ENCODE measurements around the gene GALNT17. TPM values are rescaled to one million over a fixed set of nuclear protein-coding genes. Genes with fewer than 3 reads are reported as not detected.

The GALNT17 gene
- total RNA-seq, 5 donors from 2014 or later (not counting 1 experiment from before 2014, with no cell fraction given) = 0.09 to 0.20 TPM; not detected in 3

DNA sequence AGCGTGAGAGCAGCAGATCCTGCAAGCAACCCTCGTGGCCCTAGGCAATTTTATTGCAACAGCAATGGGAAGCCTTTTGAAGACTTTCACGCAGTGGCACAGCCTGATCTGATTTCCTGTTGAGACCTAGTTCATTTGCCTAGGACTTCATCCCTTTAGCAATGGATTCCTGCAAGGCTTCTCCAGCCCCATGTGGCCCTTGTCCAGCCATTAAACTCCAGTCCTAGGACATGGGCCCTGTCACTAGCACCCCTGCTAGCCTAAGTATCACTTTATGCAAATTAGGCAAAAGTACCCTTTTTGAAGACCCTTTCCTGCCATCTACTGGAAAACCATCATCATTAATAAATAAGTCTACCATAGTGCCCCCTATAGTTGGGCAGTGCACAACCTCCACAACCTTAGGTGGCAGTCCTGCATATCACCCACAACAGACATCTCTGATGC, 379.4 kb downstream of the GALNT17 start:
- H3K27me3 Mint-ChIP-seq = no peaks in the 10 kb centered on the region
- H3K36me3 Mint-ChIP-seq = no peaks in the 10 kb centered on the region
- ChIA-PET POLR2A (no interaction called here), CTCF (no interaction called here)
- H3K27me3 ChIP-seq (replicated peaks in 1 of 2; ENCODE audit: control insufficient read depth in 2 of 2, extremely low read depth in 1 of 2, insufficient read depth in 2 of 2, low read length in 1 of 2) = no peaks in the 10 kb centered on the region
- ATAC-seq (replicated peaks in 1 of 4) (no peak), DNase-seq (no peak)
- no peak overlapping the region for H3K4me3 Mint-ChIP-seq
- peaks cover 8 to 21% (median 10%) of the 10 kb centered on the region in 3 donors for H3K9me3 Mint-ChIP-seq
- no peak overlapping the region for H3K27ac ChIP-seq (ENCODE audit: low read length)
- 63% methylated on average over 3 of the region's 3 CpGs for WGBS (ENCODE audit: insufficient coverage)
- no peaks in the 10 kb centered on the region for H3K4me1 ChIP-seq (ENCODE audit: control insufficient read depth in 1 of 2, extremely low read depth in 1 of 2, insufficient read depth in 2 of 2, low read length in 2 of 2)
- no peak overlapping the region for H3K27ac Mint-ChIP-seq
- H3K9me3 ChIP-seq = no peaks in the 10 kb centered on the region
- no peak overlapping the region for H3K4me3 ChIP-seq (ENCODE audit: control insufficient read depth in 1 of 2, extremely low read depth in 1 of 2, low read length in 1 of 2)
- no peaks in the 10 kb centered on the region for H3K36me3 ChIP-seq (ENCODE audit: control insufficient read depth in 2 of 2, extremely low read depth in 1 of 2, insufficient read depth in 1 of 2, low read length in 1 of 2)
- no peaks in the 10 kb centered on the region for H3K4me1 Mint-ChIP-seq

DNA sequence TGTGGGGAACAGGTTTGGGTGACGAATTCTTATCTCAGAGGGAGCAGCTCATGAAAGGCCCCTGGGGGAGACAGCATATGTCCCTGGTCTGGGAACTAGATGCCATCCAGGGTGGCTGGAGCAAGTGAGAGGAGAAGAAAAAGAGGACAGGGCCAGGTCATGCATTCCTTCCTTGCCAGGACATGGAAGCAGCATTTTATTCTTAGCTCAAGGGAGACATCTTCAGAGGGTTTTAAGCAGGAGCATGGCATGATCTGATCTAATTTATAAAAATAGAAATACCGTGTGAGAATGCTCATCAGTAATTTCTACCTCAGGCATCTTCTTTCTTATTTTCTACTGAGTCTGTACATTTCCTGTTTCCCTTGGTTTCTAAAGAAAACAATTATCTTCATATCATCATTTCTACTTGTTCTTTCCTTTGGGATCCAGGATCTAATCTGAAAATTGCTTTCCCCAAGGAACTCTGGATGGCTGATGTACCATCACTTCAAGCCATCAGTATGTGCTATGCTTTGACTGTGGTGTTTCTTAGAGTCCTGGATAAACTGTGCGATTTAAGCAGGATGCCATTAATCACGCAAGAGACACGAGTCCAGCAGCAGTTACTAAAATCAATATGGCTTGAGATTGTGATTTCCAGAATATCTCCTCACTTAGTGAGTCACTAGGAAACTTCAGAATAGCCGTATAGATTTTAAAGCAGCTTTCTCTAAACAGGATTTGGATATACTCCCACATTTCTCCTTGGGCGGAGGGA, 386.2 kb downstream of the GALNT17 start:
- POLR2A ChIA-PET = no interaction called here
- Histone ChIP-seq H3K9me3 (no peaks in the 10 kb centered on the region), H3K4me1 (ENCODE audit: control insufficient read depth in 1 of 2, extremely low read depth in 1 of 2, insufficient read depth in 2 of 2, low read length in 2 of 2) (no peaks in the 10 kb centered on the region), H3K27me3 (replicated peaks in 1 of 2; ENCODE audit: control insufficient read depth in 2 of 2, extremely low read depth in 1 of 2, insufficient read depth in 2 of 2, low read length in 1 of 2) (no peaks in the 10 kb centered on the region), H3K27ac (ENCODE audit: low read length) (no peak overlapping the region), H3K36me3 (ENCODE audit: control insufficient read depth in 2 of 2, extremely low read depth in 1 of 2, insufficient read depth in 1 of 2, low read length in 1 of 2) (no peaks in the 10 kb centered on the region), H3K4me3 (ENCODE audit: control insufficient read depth in 1 of 2, extremely low read depth in 1 of 2, low read length in 1 of 2) (no peak overlapping the region)
- WGBS (ENCODE audit: insufficient coverage) = 40% methylated on average over 1 of the region's 7 CpGs
- ATAC-seq (replicated peaks in 1 of 4) (no peak), DNase-seq (no peak)
- Mint-ChIP-seq H3K4me3 (no peak overlapping the region), H3K36me3 (no peaks in the 10 kb centered on the region), H3K4me1 (no peaks in the 10 kb centered on the region), H3K27ac (no peak overlapping the region), H3K27me3 (no peaks in the 10 kb centered on the region), H3K9me3 (peaks cover 21 to 41% (median 25%) of the 10 kb centered on the region in 3 donors)
- CTCF ChIA-PET = no interaction called here

DNA sequence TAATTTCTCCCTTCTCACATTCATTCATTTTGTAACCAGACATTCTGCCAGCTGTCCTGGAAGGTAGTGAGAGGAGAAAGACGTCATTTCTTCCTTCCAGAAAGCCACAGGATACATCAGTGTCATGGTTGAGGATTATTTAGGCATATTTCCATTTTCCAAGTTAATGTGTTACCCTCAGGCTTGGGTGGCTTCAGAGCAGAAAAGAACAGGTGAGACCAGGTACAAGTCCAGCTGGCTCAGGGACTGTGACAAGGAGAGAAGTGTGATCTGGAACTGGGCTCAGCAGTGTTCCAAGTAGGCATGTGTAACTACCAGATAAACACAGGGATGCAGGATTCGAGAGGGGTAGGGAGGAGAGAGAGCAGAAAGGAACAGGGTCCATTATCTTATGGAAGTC, 386.9 kb downstream of the GALNT17 start:
- Mint-ChIP-seq H3K9me3 (peaks cover 21 to 41% (median 21%) of the 10 kb centered on the region in 3 donors), H3K27ac (no peak overlapping the region)

GRCh38 chr7:71521506-71521905, 389.6 kb downstream of the GALNT17 start:
- no peak overlapping the region for H3K27ac Mint-ChIP-seq
- CTCF ChIA-PET = no interaction called here
- H3K9me3 Mint-ChIP-seq = peaks cover 14 to 36% (median 15%) of the 10 kb centered on the region in 3 donors
- H3K4me3 ChIP-seq (ENCODE audit: control insufficient read depth in 1 of 2, extremely low read depth in 1 of 2, low read length in 1 of 2) = no peak overlapping the region
- WGBS (ENCODE audit: insufficient coverage) = 64% methylated on average over 4 of the region's 5 CpGs
- DNase-seq (no peak), ATAC-seq (replicated peaks in 1 of 4) (no peak)
- H3K9me3 ChIP-seq = no peaks in the 10 kb centered on the region
- H3K4me1 Mint-ChIP-seq = no peaks in the 10 kb centered on the region
- H3K27me3 ChIP-seq (replicated peaks in 1 of 2; ENCODE audit: control insufficient read depth in 2 of 2, extremely low read depth in 1 of 2, insufficient read depth in 2 of 2, low read length in 1 of 2) = no peaks in the 10 kb centered on the region
- H3K4me1 ChIP-seq (ENCODE audit: control insufficient read depth in 1 of 2, extremely low read depth in 1 of 2, insufficient read depth in 2 of 2, low read length in 2 of 2) = no peaks in the 10 kb centered on the region
- no peaks in the 10 kb centered on the region for H3K36me3 Mint-ChIP-seq
- POLR2A ChIA-PET = no interaction called here
- H3K27ac ChIP-seq (ENCODE audit: low read length) = no peak overlapping the region
- H3K27me3 Mint-ChIP-seq = no peaks in the 10 kb centered on the region
- no peak overlapping the region for H3K4me3 Mint-ChIP-seq
- no peaks in the 10 kb centered on the region for H3K36me3 ChIP-seq (ENCODE audit: control insufficient read depth in 2 of 2, extremely low read depth in 1 of 2, insufficient read depth in 1 of 2, low read length in 1 of 2)

More for the DNA sequence above, 386.9 kb downstream of the GALNT17 start:
- Mint-ChIP-seq H3K36me3 (no peaks in the 10 kb centered on the region), H3K4me1 (no peaks in the 10 kb centered on the region), H3K4me3 (no peak overlapping the region), H3K27me3 (no peaks in the 10 kb centered on the region)
- Histone ChIP-seq H3K4me3 (ENCODE audit: control insufficient read depth in 1 of 2, extremely low read depth in 1 of 2, low read length in 1 of 2) (no peak overlapping the region), H3K36me3 (ENCODE audit: control insufficient read depth in 2 of 2, extremely low read depth in 1 of 2, insufficient read depth in 1 of 2, low read length in 1 of 2) (no peaks in the 10 kb centered on the region), H3K4me1 (ENCODE audit: control insufficient read depth in 1 of 2, extremely low read depth in 1 of 2, insufficient read depth in 2 of 2, low read length in 2 of 2) (no peaks in the 10 kb centered on the region), H3K9me3 (no peaks in the 10 kb centered on the region), H3K27ac (ENCODE audit: low read length) (no peak overlapping the region), H3K27me3 (replicated peaks in 1 of 2; ENCODE audit: control insufficient read depth in 2 of 2, extremely low read depth in 1 of 2, insufficient read depth in 2 of 2, low read length in 1 of 2) (no peaks in the 10 kb centered on the region)
- CTCF ChIA-PET = no interaction called here
- 50% methylated on average over 1 of the region's 2 CpGs for WGBS (ENCODE audit: insufficient coverage)
- POLR2A ChIA-PET = no interaction called here
- DNase-seq (no peak), ATAC-seq (replicated peaks in 1 of 4) (no peak)

- no peaks in the 10 kb centered on the region for H3K9me3 ChIP-seq
- H3K36me3 ChIP-seq (ENCODE audit: control insufficient read depth in 2 of 2, extremely low read depth in 1 of 2, insufficient read depth in 1 of 2, low read length in 1 of 2) = no peaks in the 10 kb centered on the region
- WGBS (ENCODE audit: insufficient coverage) = 83% methylated on average over 1 of the region's 7 CpGs
- no peaks in the 10 kb centered on the region for H3K27me3 ChIP-seq (replicated peaks in 1 of 2; ENCODE audit: control insufficient read depth in 2 of 2, extremely low read depth in 1 of 2, insufficient read depth in 2 of 2, low read length in 1 of 2)
- Mint-ChIP-seq H3K27ac (no peak overlapping the region), H3K27me3 (no peaks in the 10 kb centered on the region), H3K36me3 (no peaks in the 10 kb centered on the region), H3K9me3 (peaks cover 8 to 25% (median 8%) of the 10 kb centered on the region in 3 donors), H3K4me3 (no peak overlapping the region), H3K4me1 (no peaks in the 10 kb centered on the region)
- DNase-seq (no peak), ATAC-seq (replicated peaks in 1 of 4) (no peak)
- ChIA-PET POLR2A (no interaction called here), CTCF (no interaction called here)
- no peaks in the 10 kb centered on the region for H3K4me1 ChIP-seq (ENCODE audit: control insufficient read depth in 1 of 2, extremely low read depth in 1 of 2, insufficient read depth in 2 of 2, low read length in 2 of 2)
- no peak overlapping the region for H3K4me3 ChIP-seq (ENCODE audit: control insufficient read depth in 1 of 2, extremely low read depth in 1 of 2, low read length in 1 of 2)
- H3K27ac ChIP-seq (ENCODE audit: low read length) = no peak overlapping the region
Measured at GRCh38 chr7:71526106-71526505, 394.2 kb downstream of the GALNT17 start.

DNA sequence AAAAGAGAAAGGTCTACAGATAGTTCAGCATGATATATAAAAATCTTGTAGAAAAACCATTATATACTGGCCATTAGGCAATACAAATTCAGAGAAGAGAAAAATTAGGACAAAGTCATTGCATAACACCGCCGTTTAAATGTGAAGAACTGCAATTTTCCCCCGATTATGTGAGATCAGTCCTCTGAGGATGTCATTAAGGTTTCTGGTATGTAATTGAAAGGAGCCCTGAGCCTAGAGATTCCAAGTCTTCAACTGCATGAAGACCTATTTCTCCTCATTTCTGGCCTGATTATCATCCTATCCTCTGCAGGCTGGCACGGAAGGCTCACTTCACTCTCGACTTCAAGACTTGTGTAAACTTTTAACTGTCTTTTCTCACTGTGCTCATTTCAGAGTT, 395.3 kb downstream of the GALNT17 start:
- H3K27me3 ChIP-seq (replicated peaks in 1 of 2; ENCODE audit: control insufficient read depth in 2 of 2, extremely low read depth in 1 of 2, insufficient read depth in 2 of 2, low read length in 1 of 2) = no peaks in the 10 kb centered on the region
- Mint-ChIP-seq H3K9me3 (peaks cover 2 to 16% (median 10%) of the 10 kb centered on the region in 3 donors), H3K4me3 (no peak overlapping the region), H3K36me3 (no peaks in the 10 kb centered on the region), H3K27ac (no peak overlapping the region), H3K27me3 (no peaks in the 10 kb centered on the region), H3K4me1 (no peaks in the 10 kb centered on the region)
- CTCF ChIA-PET = interaction anchor here in 1 of 2 donors (0.5 kb wide), 1 partner anchor 315 kb away, joined by 3 read pairs; no protein-coding TSS in a partner anchor
- H3K4me3 ChIP-seq (ENCODE audit: control insufficient read depth in 1 of 2, extremely low read depth in 1 of 2, low read length in 1 of 2) = no peak overlapping the region
- H3K36me3 ChIP-seq (ENCODE audit: control insufficient read depth in 2 of 2, extremely low read depth in 1 of 2, insufficient read depth in 1 of 2, low read length in 1 of 2) = no peaks in the 10 kb centered on the region
- POLR2A ChIA-PET = no interaction called here
- WGBS (ENCODE audit: insufficient coverage) = no CpG with 5 or more reads among the region's 5 CpGs
- no peaks in the 10 kb centered on the region for H3K4me1 ChIP-seq (ENCODE audit: control insufficient read depth in 1 of 2, extremely low read depth in 1 of 2, insufficient read depth in 2 of 2, low read length in 2 of 2)
- DNase-seq = no peak
- no peaks in the 10 kb centered on the region for H3K9me3 ChIP-seq
- no peak for ATAC-seq (replicated peaks in 1 of 4)
- no peak overlapping the region for H3K27ac ChIP-seq (ENCODE audit: low read length)
